KOPT-K1 (cell line): ENCODE data around the gene CENPM.
"Not testable (repeated sequence)": the region's sequence is repeated elsewhere in the genome, so short reads cannot be mapped to it uniquely, and the experiment has no call there.

Experiments
- H3K27ac ChIP-seq: fragments of 200-600 bp; sonication (generic); 2 replicates; pipeline ENCODE4 v1.5.1; 2016; ENCODE audit warnings: antibody characterized with exemption, mild to moderate bottlenecking, low read depth, low read length; ENCODE audit not compliant: poor library complexity, severe bottlenecking
- H3K36me3 ChIP-seq: fragments of 200-600 bp; sonication (generic); 2 replicates; pipeline ENCODE4 v1.5.1; 2017; ENCODE audit warnings: antibody characterized with exemption, mild to moderate bottlenecking, low read length, moderate library complexity; ENCODE audit not compliant: insufficient read depth
- H3K9me3 ChIP-seq: fragments of 200-600 bp; sonication (generic); 2 replicates; pipeline ENCODE4 v1.5.1; 2017; ENCODE audit warnings: antibody characterized with exemption, low read length, mild to moderate bottlenecking; ENCODE audit not compliant: insufficient read depth, poor library complexity, severe bottlenecking

CENPM gene

GRCh38 chr22:41974691-41975290, 27.8 kb upstream of the CENPM start:
- no peaks in the 10 kb centered on the region for H3K36me3 ChIP-seq
- no peaks in the 10 kb centered on the region for H3K9me3 ChIP-seq
- H3K27ac ChIP-seq, result no peak overlapping the region

DNA sequence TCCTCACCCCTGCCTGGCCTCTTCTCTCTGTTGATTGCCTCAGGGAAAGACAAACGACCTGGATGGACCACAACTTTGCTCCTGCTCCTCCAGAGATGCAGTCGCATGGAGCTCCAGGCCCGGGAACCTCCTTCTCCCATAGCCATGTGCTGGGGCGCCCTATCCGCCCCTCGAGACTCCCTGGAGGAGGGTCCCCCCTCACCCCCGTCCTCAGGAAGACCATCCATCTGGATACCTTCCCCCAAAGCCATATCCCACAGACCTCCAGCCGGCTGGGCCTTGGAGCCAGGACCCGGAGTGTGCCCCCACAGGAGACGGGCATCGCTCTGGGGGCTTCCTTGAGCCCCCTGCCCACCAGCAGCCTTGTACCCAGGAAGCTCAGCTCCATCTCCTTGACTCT, 24.5 kb upstream of the CENPM start:
- no peaks in the 10 kb centered on the region for H3K9me3 ChIP-seq
- no peak overlapping the region for H3K27ac ChIP-seq
- no peaks in the 10 kb centered on the region for H3K36me3 ChIP-seq

- Histone ChIP-seq H3K36me3 (no peaks in the 10 kb centered on the region), H3K9me3 (no peaks in the 10 kb centered on the region), H3K27ac (no peak overlapping the region)
Observed at GRCh38 chr22:41970601-41971000, 23.6 kb upstream of the CENPM start.

DNA sequence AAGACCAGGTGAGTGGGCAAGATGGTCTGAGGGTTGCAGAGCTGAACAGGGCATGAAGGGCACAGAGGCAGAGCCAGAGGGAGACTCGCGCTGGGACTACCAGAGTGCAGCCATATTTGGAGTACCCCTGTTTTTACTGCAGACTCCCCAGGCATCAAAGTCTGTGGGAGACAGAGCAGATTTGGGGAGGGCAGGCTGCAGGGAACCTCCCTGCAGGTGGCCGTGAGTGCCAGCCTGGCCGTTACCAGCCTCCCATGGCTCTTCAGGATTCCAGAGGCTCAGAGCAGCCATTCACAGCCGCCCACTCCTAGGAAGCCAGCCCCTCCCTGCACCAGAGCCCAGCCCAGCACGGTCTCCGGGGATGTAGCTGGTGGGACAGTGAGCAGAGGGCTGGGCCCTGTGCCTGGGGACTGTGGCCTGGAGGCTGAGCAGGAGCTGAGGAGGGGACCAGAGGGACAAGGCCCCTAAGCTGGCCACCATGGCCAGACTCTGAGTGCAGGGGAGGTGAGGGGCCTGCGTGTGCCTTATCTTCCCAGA, 22.2 kb upstream of the CENPM start, which contains the start of gene SEPTIN3:
Gene SEPTIN3 (plus strand): TSS at position 334 of the 537 bp plus-strand sequence. CDS start 2,050 bp downstream, outside the sequence.
- Histone ChIP-seq H3K9me3 (no peaks in the 10 kb centered on the region), H3K27ac (no peak within 1 kb of the TSS), H3K36me3 (no peaks in the 10 kb centered on the region)

DNA sequence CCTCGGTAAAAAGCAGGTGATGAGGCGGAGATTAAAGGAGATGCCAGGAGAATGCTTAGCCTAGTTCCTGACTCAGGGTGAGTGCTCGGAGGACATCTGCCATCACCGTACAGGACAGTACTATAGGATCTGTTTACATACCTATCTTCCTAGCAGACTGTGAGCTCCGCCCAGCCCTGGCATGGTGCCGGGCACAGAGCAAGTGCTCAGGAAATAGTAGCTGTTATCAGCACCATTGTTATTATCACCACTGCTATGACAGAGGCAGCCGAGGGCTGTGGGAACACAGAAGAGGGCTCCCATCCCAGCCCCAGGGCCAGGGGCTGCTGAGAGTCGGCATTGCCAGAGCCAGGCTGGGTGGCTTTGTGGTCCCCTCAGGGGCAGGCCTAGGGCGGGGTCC, 21.6 kb upstream of the CENPM start:
- Histone ChIP-seq H3K9me3 (no peaks in the 10 kb centered on the region), H3K27ac (no peak overlapping the region), H3K36me3 (no peaks in the 10 kb centered on the region)

DNA sequence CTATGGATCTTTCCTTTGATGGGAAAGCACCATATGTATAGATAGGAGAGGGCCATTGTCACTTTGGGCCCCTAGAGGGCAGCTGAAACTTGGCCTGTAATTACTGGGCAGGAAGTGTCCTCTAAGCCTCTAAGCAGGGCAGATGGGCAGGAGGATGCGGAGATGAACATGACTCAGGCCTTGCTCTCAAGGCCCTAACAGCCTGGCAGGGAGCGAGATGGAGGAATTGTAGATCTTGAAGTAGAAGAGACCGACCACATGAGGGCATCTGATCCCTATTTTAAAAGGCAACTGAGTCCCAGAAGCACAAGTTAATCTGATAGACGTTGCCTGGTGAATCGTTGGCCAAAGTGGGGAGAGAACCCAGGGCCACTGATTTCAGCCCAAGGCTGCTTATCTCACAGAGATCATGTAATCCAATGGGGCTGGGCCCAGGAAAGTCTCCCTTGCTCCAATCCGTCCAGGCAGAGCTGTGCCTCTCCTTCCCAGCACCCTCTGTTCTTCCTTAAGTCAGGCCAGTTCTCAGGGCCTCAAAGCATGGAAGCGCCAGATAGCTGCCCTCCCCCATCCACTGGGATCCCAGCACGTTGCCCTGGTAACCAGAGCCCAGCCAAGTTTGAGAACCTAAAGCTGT, 19.8 kb upstream of the CENPM start:
- Histone ChIP-seq H3K9me3 (no peaks in the 10 kb centered on the region), H3K27ac (no peak overlapping the region), H3K36me3 (no peaks in the 10 kb centered on the region)

DNA sequence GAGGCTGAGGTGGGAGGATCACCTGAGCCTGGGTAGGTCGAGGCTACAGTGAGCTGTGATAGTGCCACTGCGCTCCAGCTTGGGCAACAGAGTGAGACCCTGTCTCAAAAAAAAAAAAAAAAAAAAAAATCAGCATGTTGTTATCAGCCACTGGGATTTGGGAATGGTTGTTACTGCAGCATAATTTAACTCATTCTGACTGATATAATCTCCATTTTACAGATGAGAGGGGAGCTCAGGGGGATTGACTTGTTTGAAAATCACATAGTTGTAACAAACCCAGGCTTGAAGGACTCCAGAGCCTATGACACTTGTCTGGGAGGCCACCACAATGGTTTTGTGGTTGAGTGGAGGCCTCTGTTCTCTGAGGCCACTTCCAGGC, 19.3 kb upstream of the CENPM start:
- Histone ChIP-seq H3K36me3 (no peaks in the 10 kb centered on the region), H3K9me3 (no peaks in the 10 kb centered on the region), H3K27ac (no peak overlapping the region)

- Histone ChIP-seq H3K36me3 (no peaks in the 10 kb centered on the region), H3K9me3 (no peaks in the 10 kb centered on the region), H3K27ac (no peak overlapping the region)
Observed at GRCh38 chr22:41964112-41964491, 17.1 kb upstream of the CENPM start.

DNA sequence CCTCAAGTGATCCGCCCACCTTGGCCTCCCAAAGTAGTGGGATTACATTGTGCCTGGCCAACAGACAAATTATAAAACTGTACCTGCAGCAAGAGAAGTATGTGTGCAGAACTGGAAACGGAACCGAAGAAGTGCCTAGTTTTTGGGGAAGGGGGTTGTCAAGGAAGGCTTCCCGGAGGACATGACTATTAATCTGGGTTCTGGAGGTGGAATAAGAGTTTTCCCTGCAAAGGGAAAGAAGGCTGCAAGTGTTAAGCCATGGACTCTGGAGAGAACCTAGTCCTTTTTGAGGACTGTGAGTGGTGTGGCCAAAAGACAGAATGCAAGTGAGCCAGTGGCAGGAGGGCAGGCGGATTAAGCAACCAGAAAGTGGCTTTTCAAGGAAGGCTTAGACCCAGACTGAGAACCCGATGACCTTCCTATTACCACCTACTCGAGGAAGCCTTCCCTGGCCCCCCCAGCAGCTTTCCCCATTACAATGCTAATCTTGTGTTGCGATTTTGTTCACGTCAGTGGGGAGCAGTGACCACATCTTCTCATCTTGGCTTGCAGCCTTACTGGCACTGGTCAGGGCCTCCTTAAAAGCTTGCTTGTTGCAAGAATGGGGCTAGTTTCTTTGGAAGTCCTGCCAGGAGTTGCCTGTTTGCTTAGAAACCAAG, 16.6 kb upstream of the CENPM start:
- H3K9me3 ChIP-seq, result no peaks in the 10 kb centered on the region
- H3K36me3 ChIP-seq, result no peaks in the 10 kb centered on the region
- H3K27ac ChIP-seq, result no peak overlapping the region

GRCh38 chr22:41957941-41958556, 11.1 kb upstream of the CENPM start:
- no peaks in the 10 kb centered on the region for H3K36me3 ChIP-seq
- H3K27ac ChIP-seq, result no peak overlapping the region

DNA sequence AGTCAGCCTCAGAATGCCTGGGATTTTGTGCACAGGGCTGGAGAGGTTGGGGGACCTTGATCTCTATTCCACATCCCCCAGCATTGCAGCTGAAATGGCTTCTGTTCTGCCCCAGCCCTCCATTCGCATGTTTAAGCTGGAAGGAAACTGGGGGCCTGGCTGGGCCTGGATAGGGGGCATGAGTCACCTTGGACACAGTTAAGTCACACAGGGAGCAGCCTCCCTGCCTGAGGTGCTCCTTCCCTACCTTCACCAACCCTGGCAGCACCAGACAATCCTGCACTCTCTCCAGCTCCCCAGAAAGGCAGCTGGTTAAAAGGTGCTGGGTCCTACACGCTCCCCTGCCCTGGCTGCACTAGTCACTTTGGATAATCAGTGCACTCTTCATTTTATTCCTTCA, 5.8 kb upstream of the CENPM start:
- no peak overlapping the region for H3K27ac ChIP-seq
- no peaks in the 10 kb centered on the region for H3K9me3 ChIP-seq
- no peaks in the 10 kb centered on the region for H3K36me3 ChIP-seq

More at GRCh38 chr22:41957941-41958556, 11.1 kb upstream of the CENPM start:
- H3K9me3 ChIP-seq, result no peaks in the 10 kb centered on the region

- no peaks in the 10 kb centered on the region for H3K9me3 ChIP-seq
- H3K27ac ChIP-seq, result no peak within 1 kb of the TSS
- H3K36me3 ChIP-seq, result no peaks in the 10 kb centered on the region
Observed at GRCh38 chr22:41951898-41952474, 5.0 kb upstream of the CENPM start, which contains the start of gene SMIM45. Gene SMIM45 (plus strand): TSS chr22:41952150.

- H3K27ac ChIP-seq, result no peak overlapping the region
- peaks cover 17% of the 10 kb centered on the region for H3K36me3 ChIP-seq
- no peaks in the 10 kb centered on the region for H3K9me3 ChIP-seq
Observed at GRCh38 chr22:41949297-41949965, 2.5 kb upstream of the CENPM start.

- not testable (repeated sequence) for H3K9me3 ChIP-seq, H3K27ac ChIP-seq
- peaks cover 22% of the 10 kb centered on the region for H3K36me3 ChIP-seq
Observed at GRCh38 chr22:41948928-41949296, 2.0 kb upstream of the CENPM start.
